Measurements from ENCODE around the gene PNPLA7. TPM values are rescaled to one million over a fixed set of nuclear protein-coding genes. Genes with fewer than 3 reads are reported as not detected.

PNPLA7 gene
- total RNA-seq, 1 donor from 2014 or later = 3.6 TPM

- TF ChIP-seq CTCF (IDR thresholded peaks at IDR 0.05) = no peak
- Mint-ChIP-seq H3K27ac (ENCODE audit: unreplicated experiment) (no peak overlapping the region), H3K9me3 (ENCODE audit: low read depth) (no peaks in the 10 kb centered on the region), H3K4me3 (ENCODE audit: unreplicated experiment) (no peak overlapping the region), H3K27me3 (ENCODE audit: low read depth) (no peaks in the 10 kb centered on the region), H3K4me1 (ENCODE audit: low read depth) (no peaks in the 10 kb centered on the region), H3K36me3 (ENCODE audit: low read depth) (no peaks in the 10 kb centered on the region)
- peak; percentile 86 for DNase-seq (ENCODE audit: low spot score)
Measured at GRCh38 chr9:137430723-137431415, 119.3 kb downstream of the PNPLA7 start.

- Mint-ChIP-seq H3K4me1 (ENCODE audit: low read depth) (no peaks in the 10 kb centered on the region), H3K4me3 (ENCODE audit: unreplicated experiment) (no peak overlapping the region), H3K27me3 (ENCODE audit: low read depth) (no peaks in the 10 kb centered on the region), H3K27ac (ENCODE audit: unreplicated experiment) (no peak overlapping the region), H3K36me3 (ENCODE audit: low read depth) (no peaks in the 10 kb centered on the region), H3K9me3 (ENCODE audit: low read depth) (no peaks in the 10 kb centered on the region)
- TF ChIP-seq CTCF (IDR thresholded peaks at IDR 0.05) = no peak
- peak; percentile 52 for DNase-seq (ENCODE audit: low spot score)
Measured at GRCh38 chr9:137429974-137430722, 120.1 kb downstream of the PNPLA7 start.

- TF ChIP-seq CTCF (IDR thresholded peaks at IDR 0.05) = no peak
Measured at GRCh38 chr9:137429546-137429890, 120.7 kb downstream of the PNPLA7 start.

GRCh38 chr9:137428841-137429545 is 121.2 kb downstream of the PNPLA7 start:
- Mint-ChIP-seq H3K4me3 (ENCODE audit: unreplicated experiment) (no peak overlapping the region), H3K27me3 (ENCODE audit: low read depth) (no peaks in the 10 kb centered on the region), H3K9me3 (ENCODE audit: low read depth) (no peaks in the 10 kb centered on the region), H3K27ac (ENCODE audit: unreplicated experiment) (no peak overlapping the region), H3K4me1 (ENCODE audit: low read depth) (peaks cover 9% of the 10 kb centered on the region), H3K36me3 (ENCODE audit: low read depth) (no peaks in the 10 kb centered on the region)
- TF ChIP-seq CTCF (IDR thresholded peaks at IDR 0.05) = no peak
- peak; percentile 83 for DNase-seq (ENCODE audit: low spot score)

More at GRCh38 chr9:137429546-137429890, 120.7 kb downstream of the PNPLA7 start:
- Mint-ChIP-seq H3K27ac (ENCODE audit: unreplicated experiment) (no peak overlapping the region), H3K4me3 (ENCODE audit: unreplicated experiment) (no peak overlapping the region), H3K27me3 (ENCODE audit: low read depth) (no peaks in the 10 kb centered on the region), H3K4me1 (ENCODE audit: low read depth) (peaks cover 6% of the 10 kb centered on the region), H3K9me3 (ENCODE audit: low read depth) (no peaks in the 10 kb centered on the region), H3K36me3 (ENCODE audit: low read depth) (no peaks in the 10 kb centered on the region)
- DNase-seq (ENCODE audit: low spot score) = no peak

GRCh38 chr9:137428311-137428630 is 121.9 kb downstream of the PNPLA7 start:
- peak; percentile 15 for TF ChIP-seq CTCF (IDR thresholded peaks at IDR 0.05)
- H3K4me3 Mint-ChIP-seq (ENCODE audit: unreplicated experiment) = no peak overlapping the region
- H3K9me3 Mint-ChIP-seq (ENCODE audit: low read depth) = no peaks in the 10 kb centered on the region
- H3K27ac Mint-ChIP-seq (ENCODE audit: unreplicated experiment) = no peak overlapping the region
- no peak for DNase-seq (ENCODE audit: low spot score)
- peaks cover 9% of the 10 kb centered on the region for H3K4me1 Mint-ChIP-seq (ENCODE audit: low read depth)
- H3K27me3 Mint-ChIP-seq (ENCODE audit: low read depth) = no peaks in the 10 kb centered on the region
- no peaks in the 10 kb centered on the region for H3K36me3 Mint-ChIP-seq (ENCODE audit: low read depth)
